IMR-90 (cell line): ENCODE data around the gene SYNGR3. TPM values are rescaled to one million over a fixed set of nuclear protein-coding genes. Genes with fewer than 3 reads are reported as not detected.

Experiments
- ATAC-seq: fragments of 200-7000 bp; cut with Tn5 transposase; 2 replicates; pipeline ENCODE4 v1.9.1; 2020; ENCODE audit warnings: low read depth, mild to moderate bottlenecking, moderate library complexity
- BruUV-seq: library from RNA; stranded (reverse); fragments of 400-500 nt; replicated peaks from 2 replicates; lab custom pipeline; 2021; lab: Mats Ljungman, UMichigan
- CTCF ChIA-PET: fragments of 300-600 bp; formaldehyde crosslinking; extraction: SDS; loops from one replicate; lab custom pipeline; 2021; ENCODE audit warnings: antibody characterized with exemption; lab: Yijun Ruan, JAX
- POLR2A ChIA-PET: fragments of 300-600 bp; sonication (Branson Sonifier 250); formaldehyde crosslinking; loops from one replicate; lab custom pipeline; 2022; ENCODE audit warnings: antibody characterized with exemption; ENCODE audit not compliant: unreplicated experiment; lab: Charles Lee
- DNase-seq: peaks from one replicate; pipeline ENCODE4 v3.0.0; 2013
- H2AFZ ChIP-seq: replicated peaks from 2 replicates; pipeline ENCODE3; 2013; ENCODE audit warnings: low read length, mild to moderate bottlenecking; ENCODE audit not compliant: poor library complexity
- H2AK5ac ChIP-seq: 2 replicates; pipeline ENCODE4 v1.6.1; 2013; ENCODE audit warnings: low read depth, low read length, inconsistent platforms
- H2AK9ac ChIP-seq: replicated peaks from 2 replicates; pipeline ENCODE3; 2013; ENCODE audit warnings: mild to moderate bottlenecking, low read depth, low read length, moderate library complexity; ENCODE audit not compliant: poor library complexity
- H2BK120ac ChIP-seq: 2 replicates; pipeline ENCODE4 v1.6.1; 2013; ENCODE audit warnings: low read depth, low read length, inconsistent platforms
- H2BK15ac ChIP-seq: 3 replicates; pipeline ENCODE4 v1.6.1; 2013; ENCODE audit warnings: low read depth, low read length, inconsistent platforms
- H2BK20ac ChIP-seq: 2 replicates; pipeline ENCODE4 v1.6.1; 2013; ENCODE audit warnings: low read depth, mild to moderate bottlenecking, inconsistent platforms, low read length, moderate library complexity
- H2BK5ac ChIP-seq: 2 replicates; pipeline ENCODE4 v1.6.1; 2013; ENCODE audit warnings: mild to moderate bottlenecking, low read depth, low read length, inconsistent platforms; ENCODE audit not compliant: poor library complexity, severe bottlenecking
- H3K14ac ChIP-seq: replicated peaks from 2 replicates; pipeline ENCODE4 v1.6.1; 2013; ENCODE audit warnings: low read depth, low read length, inconsistent platforms
- H3K18ac ChIP-seq: 2 replicates; pipeline ENCODE4 v1.6.1; 2013; ENCODE audit warnings: low read depth, low read length, control low read depth
- H3K23ac ChIP-seq: 2 replicates; pipeline ENCODE4 v1.6.1; 2013; ENCODE audit warnings: low read depth, low read length, inconsistent platforms
- H3K27ac ChIP-seq: 2 replicates; pipeline ENCODE4 v1.5.1; 2013; ENCODE audit warnings: mild to moderate bottlenecking, control low read depth, low read length; ENCODE audit not compliant: insufficient read depth
- H3K27me3 ChIP-seq: 2 replicates; pipeline ENCODE4 v1.6.1; 2013; ENCODE audit warnings: low read length; ENCODE audit not compliant: control insufficient read depth, insufficient read depth
- H3K36me3 ChIP-seq: 2 replicates; pipeline ENCODE4 v1.6.1; 2013; ENCODE audit warnings: low read length, mixed read lengths; ENCODE audit not compliant: control insufficient read depth, insufficient read depth
- H3K4ac ChIP-seq: 2 replicates; pipeline ENCODE4 v1.6.1; 2013; ENCODE audit warnings: low read depth, low read length, inconsistent platforms
- H3K4me1 ChIP-seq: 2 replicates; pipeline ENCODE4 v1.6.1; 2013; ENCODE audit warnings: low read length, mixed read lengths; ENCODE audit not compliant: control insufficient read depth, insufficient read depth
- H3K4me2 ChIP-seq: 2 replicates; pipeline ENCODE4 v1.6.1; 2013; ENCODE audit warnings: low read depth, mild to moderate bottlenecking, control low read depth, low read length, moderate library complexity
- H3K4me3 ChIP-seq: 2 replicates; pipeline ENCODE4 v1.5.1; 2013; ENCODE audit warnings: low read depth, mild to moderate bottlenecking, control low read depth, low read length, moderate library complexity; ENCODE audit not compliant: insufficient read depth
- H3K56ac ChIP-seq: 2 replicates; pipeline ENCODE4 v1.6.1; 2013; ENCODE audit warnings: low read length, inconsistent platforms; ENCODE audit not compliant: insufficient read depth; ENCODE audit errors: extremely low read depth
- H3K79me1 ChIP-seq, 2 experiments: 2 replicates each; pipeline ENCODE4 v1.6.1; 2013; ENCODE audit warnings: low read length in 2 of 2, inconsistent platforms in 1 of 2, low read depth in 1 of 2
- H3K9ac ChIP-seq: 2 replicates; pipeline ENCODE4 v1.6.1; 2013; ENCODE audit warnings: low read depth, low read length, control low read depth
- H3K9me1 ChIP-seq: 2 replicates; pipeline ENCODE4 v1.6.1; 2013; ENCODE audit warnings: low read length, inconsistent platforms; ENCODE audit not compliant: insufficient read depth
- H3K9me3 ChIP-seq: 2 replicates; pipeline ENCODE4 v1.6.1; 2013; ENCODE audit warnings: low read length; ENCODE audit not compliant: control insufficient read depth, insufficient read depth
- H4K20me1 ChIP-seq: 2 replicates; pipeline ENCODE4 v1.6.1; 2013; ENCODE audit warnings: low read length, inconsistent platforms; ENCODE audit not compliant: insufficient read depth
- H4K5ac ChIP-seq: 2 replicates; pipeline ENCODE4 v1.6.1; 2013; ENCODE audit warnings: mild to moderate bottlenecking, low read depth, low read length, control low read depth
- H4K8ac ChIP-seq, 2 experiments: 2 replicates each; pipeline ENCODE4 v1.6.1; 2013; ENCODE audit warnings: low read depth in 2 of 2, low read length in 2 of 2, control low read depth in 1 of 2, inconsistent platforms in 1 of 2
- H4K91ac ChIP-seq: 2 replicates; pipeline ENCODE4 v1.6.1; 2013; ENCODE audit warnings: low read depth, low read length, inconsistent platforms; ENCODE audit not compliant: insufficient read depth
- BHLHE40 ChIP-seq: fragments of 150-350 bp; IDR thresholded peaks from 2 replicates; pipeline ENCODE4 v1.6.1; 2016; ENCODE audit warnings: mild to moderate bottlenecking, low read depth, low read length
- CEBPB ChIP-seq: IDR thresholded peaks from 2 replicates; pipeline ENCODE4 v1.6.1; 2012; ENCODE audit warnings: low read depth, low read length, improper control_type of control experiment
- FOS ChIP-seq: fragments of 150-350 bp; IDR thresholded peaks from 2 replicates; pipeline ENCODE4 v1.6.1; 2016; ENCODE audit warnings: low read depth, low read length
- MAFK ChIP-seq: IDR thresholded peaks from 2 replicates; pipeline ENCODE4 v1.6.1; 2012; ENCODE audit warnings: low read depth, low read length, improper control_type of control experiment
- MAZ ChIP-seq: IDR thresholded peaks from 2 replicates; pipeline ENCODE4 v1.6.1; 2012; ENCODE audit warnings: low read depth, mild to moderate bottlenecking, low read length, improper control_type of control experiment, moderate library complexity, borderline replicate concordance
- MXI1 ChIP-seq: IDR thresholded peaks from 2 replicates; pipeline ENCODE4 v1.6.1; 2012; ENCODE audit warnings: low read depth, mild to moderate bottlenecking, low read length, moderate library complexity, borderline replicate concordance
- NFE2L2 ChIP-seq: fragments of 150-350 bp; IDR thresholded peaks from 2 replicates; pipeline ENCODE4 v1.6.1; 2016; ENCODE audit warnings: low read depth, mild to moderate bottlenecking, low read length
- RAD21 ChIP-seq: IDR thresholded peaks from 2 replicates; pipeline ENCODE4 v1.6.1; 2012; ENCODE audit warnings: low read length, improper control_type of control experiment
- RCOR1 ChIP-seq: IDR thresholded peaks from 2 replicates; pipeline ENCODE4 v1.6.1; 2012; ENCODE audit warnings: mild to moderate bottlenecking, low read length, improper control_type of control experiment; ENCODE audit not compliant: insufficient replicate concordance
- RFX5 ChIP-seq: IDR thresholded peaks from 2 replicates; pipeline ENCODE4 v1.8.0; 2012; ENCODE audit warnings: low read depth, mild to moderate bottlenecking, low read length, moderate library complexity
- SMC3 ChIP-seq: fragments of 150-350 bp; IDR thresholded peaks from 2 replicates; pipeline ENCODE4 v1.6.1; 2016; ENCODE audit warnings: low read depth, mild to moderate bottlenecking, antibody characterized with exemption, low read length, moderate library complexity
- WGBS, 2 experiments: methylation state at CpG; one replicate each; pipeline versions ENCODE4 v1.1.5 to v1.1.7; 2013; ENCODE audit warnings: missing lambda C conversion rate in 2 of 2; ENCODE audit not compliant: insufficient read length in 1 of 2; ENCODE audit errors: extremely low coverage in 2 of 2; 5-methylcytosine and 5-hydroxymethylcytosine counted together
- dilution Hi-C: fragments of 300-500 bp; cut with HindIII; formaldehyde crosslinking; loops from one replicate; pipeline ENCODE4 v1.14.3; 2018; ENCODE audit warnings: low sequenced_read_pairs; ENCODE audit not compliant: unreplicated experiment
- in situ Hi-C: fragments of 300-500 bp; cut with MboI; formaldehyde crosslinking; loops from 3 replicates; pipeline ENCODE4 v1.14.3; 2019; ENCODE audit warnings: low sequenced_read_pairs, inconsistent platforms, mixed read lengths
- intact Hi-C: fragments of 100-400 bp; cut with micrococcal nuclease; formaldehyde crosslinking; loops from 2 replicates; pipeline ENCODE4 v1.10.0; 2022
- polyA plus RNA-seq, 3 experiments: library from polyadenylated mRNA; depleted of rRNA; stranded (reverse); fragments of >200 nt; gene quantifications; 2 replicates each; pipeline ENCODE4 v1.2.3, GENCODE V29; 2012; ENCODE audit warnings: low replicate concordance in 1 of 3
- total RNA-seq: library from RNA; depleted of rRNA; stranded (reverse); fragments of >200 nt; gene quantifications from 2 replicates; pipeline ENCODE4 v1.2.3, GENCODE V29; 2012
- TF ChIP-seq, protein P1 (sequence below): conservative IDR thresholded peaks from 2 replicates; pipeline ENCODE4 v1.5.1; 2012; ENCODE audit warnings: mild to moderate bottlenecking, low read depth, low read length, improper control_type of control experiment
- TF ChIP-seq, protein P2 (sequence below): fragments of 150-350 bp; IDR thresholded peaks from 2 replicates; pipeline ENCODE4 v1.6.1; 2016; ENCODE audit warnings: low read depth, mild to moderate bottlenecking, low read length, moderate library complexity, borderline replicate concordance
- TF ChIP-seq, protein P3 (sequence below): fragments of 150-350 bp; IDR thresholded peaks from 2 replicates; pipeline ENCODE4 v1.6.1; 2017; ENCODE audit warnings: mild to moderate bottlenecking, antibody characterized with exemption, low read length, low read depth

Gene SYNGR3
- total and polyA plus RNA-seq, 2 of the 4 experiments (the other 2 are of a cell fraction), result 1.8 to 5.8 TPM

DNA sequence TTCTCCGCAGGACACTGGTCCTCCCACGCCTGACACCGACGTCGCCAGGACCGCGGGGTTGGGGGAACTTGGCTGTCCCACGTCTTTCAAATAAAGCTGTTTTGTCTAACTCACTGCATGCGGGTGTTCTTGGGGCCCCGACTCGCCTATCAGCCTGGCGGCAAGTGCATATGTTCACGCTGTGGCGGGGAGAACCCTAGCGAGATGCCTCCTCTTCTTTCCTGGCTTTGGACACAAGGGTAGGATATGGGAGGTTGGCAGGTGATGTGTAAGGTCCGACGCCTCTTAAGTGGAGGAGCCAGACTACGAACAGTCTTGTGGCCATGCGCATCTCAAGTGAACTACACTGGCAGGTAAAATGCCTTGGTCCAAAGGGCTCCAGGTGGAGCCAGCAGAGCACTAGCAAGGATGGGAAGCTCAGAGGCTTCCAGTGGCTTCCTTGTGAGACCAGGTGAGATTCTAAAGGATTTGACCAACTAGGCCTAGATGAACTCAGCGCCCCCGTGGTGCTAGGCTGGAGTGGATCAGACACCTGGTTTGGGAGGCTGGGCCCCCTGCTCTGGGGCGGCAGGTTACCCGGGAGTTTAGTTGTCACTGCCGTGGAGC, 24.3 kb upstream of the SYNGR3 start:
- peak overlapping the region; percentile 95 for H2AK9ac ChIP-seq
- no peak overlapping the region for H3K18ac ChIP-seq
- 26% methylated on average over 14 of the region's 24 CpGs; no CpG with 5 or more reads in 1 of the 2 experiments for WGBS, 2 experiments
- peak overlapping the region; percentile 99 for H3K14ac ChIP-seq
- peaks cover 27% of the 10 kb centered on the region for H3K36me3 ChIP-seq
- in situ Hi-C loops, result no loop called here
- ATAC-seq (no peak), DNase-seq (no peak)
- H3K27ac ChIP-seq, result peak overlapping the region; percentile 92
- H3K27me3 ChIP-seq, result no peaks in the 10 kb centered on the region
- peak overlapping the region; percentile 73 to 90; a peak in 2 of 4 replicates for H4K8ac ChIP-seq
- H3K79me1 ChIP-seq, result peaks cover 4 to 47% of the 10 kb centered on the region in 2 experiments
- H2BK5ac ChIP-seq, result peak overlapping the region; percentile 78
- peak overlapping the region; percentile 95 for H3K4ac ChIP-seq
- intact Hi-C loops, result no loop called here
- no TSS peak for BruUV-seq
- H3K9me3 ChIP-seq, result no peaks in the 10 kb centered on the region
- dilution Hi-C loops, result no loop called here
- H2BK120ac ChIP-seq, result no peak overlapping the region
- no peak overlapping the region for H2BK15ac ChIP-seq
- CTCF ChIA-PET, result interaction anchor here (1.0 kb wide), 1 partner anchor 175 kb away, joined by 3 read pairs; no protein-coding TSS in a partner anchor
- peak overlapping the region; percentile 28 for H4K5ac ChIP-seq
- peak overlapping the region; percentile 93 for H3K9ac ChIP-seq
- POLR2A ChIA-PET, result interaction anchor here (0.6 to 1.0 kb wide), 3 partner anchors 13 to 82 kb away, joined by 3 to 5 read pairs (median 3); no protein-coding TSS in a partner anchor
- H3K4me1 ChIP-seq, result peaks cover 12% of the 10 kb centered on the region
- H4K20me1 ChIP-seq, result peaks cover 41% of the 10 kb centered on the region
- peak overlapping the region; percentile 87 for H3K4me3 ChIP-seq
- H4K91ac ChIP-seq, result peak overlapping the region; percentile 31; the same call in 1 of the 2 replicates
- peak overlapping the region; percentile 79 for H3K23ac ChIP-seq
- H3K56ac ChIP-seq, result peak overlapping the region; percentile 65; the same call in 1 of the 2 replicates
- H2AK5ac ChIP-seq, result peak overlapping the region; percentile 91
- H3K9me1 ChIP-seq, result 0 out of 2 replicates have a peak, but pooled peaks cover 3% of the 10 kb centered on the region
- peak overlapping the region; percentile 95 for H2AFZ ChIP-seq
- no peak overlapping the region for H2BK20ac ChIP-seq
- H3K4me2 ChIP-seq, result peak overlapping the region; percentile 100
- TF ChIP-seq, protein P1, sequence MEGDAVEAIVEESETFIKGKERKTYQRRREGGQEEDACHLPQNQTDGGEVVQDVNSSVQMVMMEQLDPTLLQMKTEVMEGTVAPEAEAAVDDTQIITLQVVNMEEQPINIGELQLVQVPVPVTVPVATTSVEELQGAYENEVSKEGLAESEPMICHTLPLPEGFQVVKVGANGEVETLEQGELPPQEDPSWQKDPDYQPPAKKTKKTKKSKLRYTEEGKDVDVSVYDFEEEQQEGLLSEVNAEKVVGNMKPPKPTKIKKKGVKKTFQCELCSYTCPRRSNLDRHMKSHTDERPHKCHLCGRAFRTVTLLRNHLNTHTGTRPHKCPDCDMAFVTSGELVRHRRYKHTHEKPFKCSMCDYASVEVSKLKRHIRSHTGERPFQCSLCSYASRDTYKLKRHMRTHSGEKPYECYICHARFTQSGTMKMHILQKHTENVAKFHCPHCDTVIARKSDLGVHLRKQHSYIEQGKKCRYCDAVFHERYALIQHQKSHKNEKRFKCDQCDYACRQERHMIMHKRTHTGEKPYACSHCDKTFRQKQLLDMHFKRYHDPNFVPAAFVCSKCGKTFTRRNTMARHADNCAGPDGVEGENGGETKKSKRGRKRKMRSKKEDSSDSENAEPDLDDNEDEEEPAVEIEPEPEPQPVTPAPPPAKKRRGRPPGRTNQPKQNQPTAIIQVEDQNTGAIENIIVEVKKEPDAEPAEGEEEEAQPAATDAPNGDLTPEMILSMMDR, result no peak
- TF ChIP-seq NFE2L2 (no peak), MAFK (no peak), RAD21 (no peak), BHLHE40 (no peak), CEBPB (no peak), SMC3 (no peak), MXI1 (no peak), RFX5 (no peak), RCOR1 (no peak), MAZ (no peak), FOS (no peak)
- TF ChIP-seq, protein P2, sequence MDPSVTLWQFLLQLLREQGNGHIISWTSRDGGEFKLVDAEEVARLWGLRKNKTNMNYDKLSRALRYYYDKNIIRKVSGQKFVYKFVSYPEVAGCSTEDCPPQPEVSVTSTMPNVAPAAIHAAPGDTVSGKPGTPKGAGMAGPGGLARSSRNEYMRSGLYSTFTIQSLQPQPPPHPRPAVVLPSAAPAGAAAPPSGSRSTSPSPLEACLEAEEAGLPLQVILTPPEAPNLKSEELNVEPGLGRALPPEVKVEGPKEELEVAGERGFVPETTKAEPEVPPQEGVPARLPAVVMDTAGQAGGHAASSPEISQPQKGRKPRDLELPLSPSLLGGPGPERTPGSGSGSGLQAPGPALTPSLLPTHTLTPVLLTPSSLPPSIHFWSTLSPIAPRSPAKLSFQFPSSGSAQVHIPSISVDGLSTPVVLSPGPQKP, result no peak
- TF ChIP-seq, protein P3, sequence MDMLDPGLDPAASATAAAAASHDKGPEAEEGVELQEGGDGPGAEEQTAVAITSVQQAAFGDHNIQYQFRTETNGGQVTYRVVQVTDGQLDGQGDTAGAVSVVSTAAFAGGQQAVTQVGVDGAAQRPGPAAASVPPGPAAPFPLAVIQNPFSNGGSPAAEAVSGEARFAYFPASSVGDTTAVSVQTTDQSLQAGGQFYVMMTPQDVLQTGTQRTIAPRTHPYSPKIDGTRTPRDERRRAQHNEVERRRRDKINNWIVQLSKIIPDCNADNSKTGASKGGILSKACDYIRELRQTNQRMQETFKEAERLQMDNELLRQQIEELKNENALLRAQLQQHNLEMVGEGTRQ, result no peak
